ENCODE data around the gene CUX1. TPM values are rescaled to one million over a fixed set of nuclear protein-coding genes. Genes with fewer than 3 reads are reported as not detected.

CUX1 gene
- total and polyA plus RNA-seq, 2 of the 13 experiments (the other 11 are each of a cell fraction or from before 2014, with no cell fraction given) = 13.7 to 14.9 TPM

DNA sequence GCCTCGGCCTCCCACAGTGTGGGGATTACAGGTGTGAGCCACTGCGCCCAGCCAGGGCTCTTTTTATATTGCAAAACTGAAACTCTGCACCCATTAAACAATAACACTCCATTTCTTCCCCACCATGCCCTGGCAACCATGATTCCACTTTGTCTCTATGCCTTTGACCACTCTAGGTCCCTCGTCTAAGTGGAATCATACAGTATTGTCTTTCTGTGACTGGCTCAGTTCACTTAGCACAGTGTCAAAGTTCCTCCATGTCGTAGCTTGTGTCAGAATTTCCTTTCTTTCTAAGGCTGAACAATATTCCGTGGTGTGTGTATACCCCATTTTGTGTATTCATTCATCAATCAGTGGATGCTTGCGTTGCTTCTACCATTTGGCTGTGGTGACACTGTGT lies 46.2 kb downstream of the CUX1 start (continued):
- TF ChIP-seq, protein P1, sequence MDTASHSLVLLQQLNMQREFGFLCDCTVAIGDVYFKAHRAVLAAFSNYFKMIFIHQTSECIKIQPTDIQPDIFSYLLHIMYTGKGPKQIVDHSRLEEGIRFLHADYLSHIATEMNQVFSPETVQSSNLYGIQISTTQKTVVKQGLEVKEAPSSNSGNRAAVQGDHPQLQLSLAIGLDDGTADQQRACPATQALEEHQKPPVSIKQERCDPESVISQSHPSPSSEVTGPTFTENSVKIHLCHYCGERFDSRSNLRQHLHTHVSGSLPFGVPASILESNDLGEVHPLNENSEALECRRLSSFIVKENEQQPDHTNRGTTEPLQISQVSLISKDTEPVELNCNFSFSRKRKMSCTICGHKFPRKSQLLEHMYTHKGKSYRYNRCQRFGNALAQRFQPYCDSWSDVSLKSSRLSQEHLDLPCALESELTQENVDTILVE (CRISPR knock-in tag; IDR thresholded peaks at IDR 0.05) = no peak
- TF ChIP-seq, protein P2, sequence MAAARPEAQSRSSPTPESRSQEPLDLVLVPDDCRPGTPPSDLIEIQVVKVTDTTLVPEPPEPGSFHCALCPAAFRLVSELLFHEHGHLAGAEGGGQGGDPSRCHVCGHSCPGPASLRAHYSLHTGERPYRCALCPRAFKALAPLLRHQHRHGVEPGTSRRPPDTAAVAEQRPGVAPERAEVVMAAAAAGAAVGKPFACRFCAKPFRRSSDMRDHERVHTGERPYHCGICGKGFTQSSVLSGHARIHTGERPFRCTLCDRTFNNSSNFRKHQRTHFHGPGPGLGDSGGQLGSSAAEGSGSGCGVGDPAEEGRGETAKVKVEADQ (CRISPR knock-in tag; IDR thresholded peaks at IDR 0.05; ENCODE audit: borderline replicate concordance) = no peak
- TF ChIP-seq SSRP1 (CRISPR knock-in tag; IDR thresholded peaks at IDR 0.05) (no peak), ZNF274 (CRISPR knock-in tag; IDR thresholded peaks at IDR 0.05) (no peak)
- TF ChIP-seq, protein P3, sequence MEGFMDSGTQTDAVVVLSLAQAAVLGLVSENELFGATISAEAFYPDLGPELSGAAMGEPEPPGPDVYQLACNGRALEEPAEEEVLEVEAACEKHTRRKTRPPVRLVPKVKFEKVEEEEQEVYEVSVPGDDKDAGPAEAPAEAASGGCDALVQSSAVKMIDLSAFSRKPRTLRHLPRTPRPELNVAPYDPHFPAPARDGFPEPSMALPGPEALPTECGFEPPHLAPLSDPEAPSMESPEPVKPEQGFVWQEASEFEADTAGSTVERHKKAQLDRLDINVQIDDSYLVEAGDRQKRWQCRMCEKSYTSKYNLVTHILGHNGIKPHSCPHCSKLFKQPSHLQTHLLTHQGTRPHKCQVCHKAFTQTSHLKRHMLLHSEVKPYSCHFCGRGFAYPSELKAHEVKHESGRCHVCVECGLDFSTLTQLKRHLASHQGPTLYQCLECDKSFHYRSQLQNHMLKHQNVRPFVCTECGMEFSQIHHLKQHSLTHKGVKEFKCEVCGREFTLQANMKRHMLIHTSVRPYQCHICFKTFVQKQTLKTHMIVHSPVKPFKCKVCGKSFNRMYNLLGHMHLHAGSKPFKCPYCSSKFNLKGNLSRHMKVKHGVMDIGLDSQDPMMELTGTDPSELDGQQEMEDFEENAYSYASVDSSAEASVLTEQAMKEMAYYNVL (CRISPR knock-in tag; IDR thresholded peaks at IDR 0.05; ENCODE audit: borderline replicate concordance) = no peak

DNA sequence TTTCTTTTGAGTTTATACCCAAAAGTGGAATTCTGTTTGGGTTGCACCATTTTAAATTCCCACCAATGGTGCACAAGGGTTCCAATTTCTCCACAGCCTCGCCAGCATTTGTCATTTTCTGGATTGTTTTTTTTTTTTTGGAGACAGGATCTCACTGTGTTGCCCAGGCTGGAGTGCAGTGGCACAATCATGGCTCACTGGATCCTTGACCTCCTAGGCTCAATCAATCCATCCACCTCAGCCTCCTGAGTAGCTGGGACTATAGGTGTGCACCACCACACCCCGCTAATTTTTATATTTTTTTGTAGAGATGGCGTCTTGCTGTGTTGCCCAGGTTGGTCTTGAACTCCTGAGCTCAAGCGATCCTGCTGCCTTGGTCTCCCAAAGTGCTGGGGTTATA lies 46.6 kb downstream of the CUX1 start:
- ChIA-PET CTCF (ENCODE audit: low intra/inter-chr PET ratio, low total read pairs) (no interaction called here), POLR2A (interaction anchor here (1.4 kb wide), 1 partner anchor 8 kb away, joined by 6 read pairs; no protein-coding TSS in a partner anchor)
- Histone ChIP-seq H3K27me3 (ENCODE audit: control insufficient read depth in 1 of 2, insufficient read depth in 2 of 2, low read length in 2 of 2) (no peaks in the 10 kb centered on the region), H3K9me3 (ENCODE audit: low read length) (no peaks in the 10 kb centered on the region), H4K20me1 (ENCODE audit: insufficient read depth, low read length) (peaks cover 28% of the 10 kb centered on the region), H3K79me2 (ENCODE audit: insufficient read depth, low read length) (peaks cover 71% of the 10 kb centered on the region), H3K4me3 (replicated peaks in 1 of 3; ENCODE audit: insufficient read depth in 1 of 3, low read depth in 2 of 3, low read length in 3 of 3) (no peak overlapping the region), H2AFZ (ENCODE audit: low read length) (no peak overlapping the region), H3K4me2 (ENCODE audit: low read depth, low read length) (no peak overlapping the region), H3K36me3 (replicated peaks in 1 of 2; ENCODE audit: control insufficient read depth in 1 of 2, insufficient read depth in 2 of 2, low read length in 2 of 2) (0 out of 5 replicates have a peak, but pooled peaks cover 0 to 4% of the 10 kb centered on the region in 2 experiments), H3K4me1 (ENCODE audit: insufficient read depth, low read length) (peaks cover 83% of the 10 kb centered on the region), H3K27ac (ENCODE audit: extremely low read length, insufficient read depth, low read length) (no peak overlapping the region), H3K9ac (ENCODE audit: insufficient read depth, low read depth, low read length) (no peak overlapping the region)
- BruUV-seq (replicated peaks) = no TSS peak
- no peak for DNase-seq (ENCODE audit: low spot score)
- WGBS (ENCODE audit: low lambda C conversion rate) = 85% methylated on average over 4 of the region's 4 CpGs
- FAIRE-seq = no peak
- in situ Hi-C loops (cut with HindIII; ENCODE audit: extremely low pct_ligation_motif_present, low pct_unique_long_range_greater_than_20kb) (no loop called here), intact Hi-C loops (cut with micrococcal nuclease; ENCODE audit: unreplicated experiment) (no loop called here)
- ATAC-seq = no peak
- TF ChIP-seq, protein P4, sequence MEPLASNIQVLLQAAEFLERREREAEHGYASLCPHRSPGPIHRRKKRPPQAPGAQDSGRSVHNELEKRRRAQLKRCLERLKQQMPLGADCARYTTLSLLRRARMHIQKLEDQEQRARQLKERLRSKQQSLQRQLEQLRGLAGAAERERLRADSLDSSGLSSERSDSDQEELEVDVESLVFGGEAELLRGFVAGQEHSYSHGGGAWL (CRISPR knock-in tag; IDR thresholded peaks at IDR 0.05) = no peak
- TF ChIP-seq SMAD9 (CRISPR knock-in tag; IDR thresholded peaks at IDR 0.05) (no peak), ZNF121 (CRISPR knock-in tag; IDR thresholded peaks at IDR 0.05) (peak; percentile 77), PAWR (CRISPR knock-in tag; IDR thresholded peaks at IDR 0.05; ENCODE audit: borderline replicate concordance) (no peak), JUNB (CRISPR knock-in tag; IDR thresholded peaks at IDR 0.05; ENCODE audit: borderline replicate concordance) (no peak)
- TF ChIP-seq, protein P5, sequence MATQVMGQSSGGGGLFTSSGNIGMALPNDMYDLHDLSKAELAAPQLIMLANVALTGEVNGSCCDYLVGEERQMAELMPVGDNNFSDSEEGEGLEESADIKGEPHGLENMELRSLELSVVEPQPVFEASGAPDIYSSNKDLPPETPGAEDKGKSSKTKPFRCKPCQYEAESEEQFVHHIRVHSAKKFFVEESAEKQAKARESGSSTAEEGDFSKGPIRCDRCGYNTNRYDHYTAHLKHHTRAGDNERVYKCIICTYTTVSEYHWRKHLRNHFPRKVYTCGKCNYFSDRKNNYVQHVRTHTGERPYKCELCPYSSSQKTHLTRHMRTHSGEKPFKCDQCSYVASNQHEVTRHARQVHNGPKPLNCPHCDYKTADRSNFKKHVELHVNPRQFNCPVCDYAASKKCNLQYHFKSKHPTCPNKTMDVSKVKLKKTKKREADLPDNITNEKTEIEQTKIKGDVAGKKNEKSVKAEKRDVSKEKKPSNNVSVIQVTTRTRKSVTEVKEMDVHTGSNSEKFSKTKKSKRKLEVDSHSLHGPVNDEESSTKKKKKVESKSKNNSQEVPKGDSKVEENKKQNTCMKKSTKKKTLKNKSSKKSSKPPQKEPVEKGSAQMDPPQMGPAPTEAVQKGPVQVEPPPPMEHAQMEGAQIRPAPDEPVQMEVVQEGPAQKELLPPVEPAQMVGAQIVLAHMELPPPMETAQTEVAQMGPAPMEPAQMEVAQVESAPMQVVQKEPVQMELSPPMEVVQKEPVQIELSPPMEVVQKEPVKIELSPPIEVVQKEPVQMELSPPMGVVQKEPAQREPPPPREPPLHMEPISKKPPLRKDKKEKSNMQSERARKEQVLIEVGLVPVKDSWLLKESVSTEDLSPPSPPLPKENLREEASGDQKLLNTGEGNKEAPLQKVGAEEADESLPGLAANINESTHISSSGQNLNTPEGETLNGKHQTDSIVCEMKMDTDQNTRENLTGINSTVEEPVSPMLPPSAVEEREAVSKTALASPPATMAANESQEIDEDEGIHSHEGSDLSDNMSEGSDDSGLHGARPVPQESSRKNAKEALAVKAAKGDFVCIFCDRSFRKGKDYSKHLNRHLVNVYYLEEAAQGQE (IDR thresholded peaks at IDR 0.05; ENCODE audit: borderline replicate concordance in 1 of 2, low read depth in 1 of 2, low read length in 2 of 2) = no peak
